GM21825 (cell line): ENCODE data around the gene EIF4B.
"Not testable (repeated sequence)": the region's sequence is repeated elsewhere in the genome, so short reads cannot be mapped to it uniquely, and the experiment has no call there.

Experiments used
- ATAC-seq: cut with Tn5 transposase; IDR thresholded peaks from one replicate; pipeline ENCODE4 v1.9.1; 2021; ENCODE audit warnings: mild to moderate bottlenecking, moderate library complexity; ENCODE audit not compliant: unreplicated experiment

Gene EIF4B

GRCh38 chr12:53005986-53006809, at the start of gene EIF4B:
Gene EIF4B, plus strand, starts transcription at chr12:53006456. Its CDS starts 28 bp downstream, at chr12:53006484.
- ATAC-seq = peak; percentile 87

DNA sequence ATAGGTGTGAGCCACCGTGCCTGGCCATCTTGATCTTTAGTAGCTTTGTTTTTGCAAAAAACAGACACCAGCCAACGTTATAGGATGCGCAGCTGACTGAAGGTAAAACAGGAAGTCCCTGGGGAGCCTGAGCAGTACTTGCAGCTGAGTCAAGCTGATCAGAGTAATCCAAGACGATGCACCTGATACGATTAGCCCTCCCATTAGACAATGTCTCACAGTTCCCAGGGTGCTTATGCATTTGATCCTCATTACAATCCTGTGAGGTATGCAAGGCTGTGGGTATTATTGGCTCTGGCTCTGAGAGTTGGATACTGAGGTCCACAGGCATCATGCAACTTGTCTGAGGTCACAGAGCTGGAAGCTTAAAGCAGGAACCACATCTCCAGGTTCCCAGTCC, 49.3 kb upstream of the EIF4B start:
- ATAC-seq = no peak

- no peak for ATAC-seq
Measured at GRCh38 chr12:52964556-52965336, 41.5 kb upstream of the EIF4B start.

DNA sequence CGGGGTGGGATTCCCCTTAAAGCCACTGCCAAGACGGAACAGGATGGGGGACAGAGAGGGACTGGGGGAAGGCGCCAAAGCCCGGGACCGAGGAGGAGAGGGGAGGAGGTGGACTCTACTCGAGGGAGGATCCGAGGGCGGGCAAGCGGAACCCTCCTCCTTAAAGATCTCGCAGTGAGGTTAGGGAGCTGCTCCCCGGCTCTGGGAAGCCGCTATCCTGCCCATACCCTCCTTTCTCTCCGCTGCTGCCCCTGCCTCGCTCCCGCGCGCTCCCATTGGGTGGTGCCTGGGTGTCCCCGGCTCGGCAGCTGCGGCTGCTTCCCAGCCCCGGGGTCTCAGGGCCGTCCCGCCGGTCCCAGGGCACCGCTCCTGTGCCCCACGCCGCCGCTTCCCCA, 40.9 kb upstream of the EIF4B start:
- ATAC-seq = no peak

DNA sequence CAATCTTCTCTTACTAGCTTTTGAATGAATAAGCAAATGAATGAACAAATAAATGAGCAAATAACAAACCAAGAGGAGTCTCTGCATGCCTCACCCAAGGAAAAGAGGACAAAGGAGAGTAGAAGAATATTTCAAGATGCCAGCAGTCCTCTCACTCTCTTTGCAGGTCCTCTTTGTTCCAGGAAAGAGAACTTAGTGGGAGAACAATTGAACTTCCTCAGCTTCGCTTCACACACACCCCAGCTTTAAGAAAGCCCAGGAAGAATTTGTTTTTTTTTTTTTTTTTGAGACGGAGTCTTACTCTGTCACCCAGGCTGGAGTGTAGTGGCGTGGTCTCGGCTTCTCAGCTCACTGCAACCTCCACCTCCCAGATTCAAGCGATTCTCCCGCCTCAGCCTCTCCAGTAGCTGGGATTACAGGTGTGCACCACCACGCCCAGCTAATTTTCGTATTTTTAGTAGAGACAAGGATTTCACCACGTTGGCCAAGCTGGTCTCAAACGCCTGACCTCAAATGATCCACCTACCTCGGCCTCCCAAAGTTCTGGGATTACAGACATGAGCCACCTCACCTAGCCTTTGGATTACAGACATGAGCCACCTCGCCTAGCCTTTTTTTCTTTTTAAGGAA, 37.0 kb upstream of the EIF4B start:
- no peak for ATAC-seq

- no peak for ATAC-seq
Measured at GRCh38 chr12:52969828-52970569, 36.3 kb upstream of the EIF4B start.

DNA sequence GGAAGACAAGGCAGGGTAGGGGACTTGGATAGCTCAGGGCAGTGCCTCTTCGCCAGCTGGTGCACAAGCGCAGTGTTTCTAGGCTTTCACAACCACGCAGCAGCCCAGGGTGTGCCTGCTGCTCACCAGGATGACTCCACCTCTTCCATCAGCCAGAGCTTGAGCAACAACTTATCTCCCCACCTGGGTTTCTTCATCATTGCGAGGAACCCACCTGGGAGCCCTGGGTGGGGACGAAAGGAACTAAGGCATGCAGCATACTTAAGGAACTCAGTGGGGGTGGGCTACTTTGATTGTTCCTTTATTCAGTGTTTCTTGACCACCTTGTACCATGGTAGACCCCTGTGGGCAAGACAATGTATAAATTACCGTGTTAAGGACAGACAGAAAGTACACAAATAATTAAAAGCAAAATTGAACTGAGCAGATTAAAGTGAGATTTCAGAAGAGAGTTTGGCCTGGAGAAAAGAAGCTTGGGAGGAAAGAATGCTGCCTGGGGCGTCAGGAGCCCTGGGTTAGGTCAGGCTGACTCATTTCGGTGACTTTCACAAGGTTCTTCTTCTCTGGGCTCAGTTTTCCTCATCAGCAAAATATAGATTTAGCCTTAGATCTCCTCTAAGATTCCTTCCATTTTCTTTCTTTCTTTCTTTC, 34.5 kb upstream of the EIF4B start:
- ATAC-seq = no peak

- ATAC-seq = no peak
Measured at GRCh38 chr12:52975204-52975603, 31.1 kb upstream of the EIF4B start.

DNA sequence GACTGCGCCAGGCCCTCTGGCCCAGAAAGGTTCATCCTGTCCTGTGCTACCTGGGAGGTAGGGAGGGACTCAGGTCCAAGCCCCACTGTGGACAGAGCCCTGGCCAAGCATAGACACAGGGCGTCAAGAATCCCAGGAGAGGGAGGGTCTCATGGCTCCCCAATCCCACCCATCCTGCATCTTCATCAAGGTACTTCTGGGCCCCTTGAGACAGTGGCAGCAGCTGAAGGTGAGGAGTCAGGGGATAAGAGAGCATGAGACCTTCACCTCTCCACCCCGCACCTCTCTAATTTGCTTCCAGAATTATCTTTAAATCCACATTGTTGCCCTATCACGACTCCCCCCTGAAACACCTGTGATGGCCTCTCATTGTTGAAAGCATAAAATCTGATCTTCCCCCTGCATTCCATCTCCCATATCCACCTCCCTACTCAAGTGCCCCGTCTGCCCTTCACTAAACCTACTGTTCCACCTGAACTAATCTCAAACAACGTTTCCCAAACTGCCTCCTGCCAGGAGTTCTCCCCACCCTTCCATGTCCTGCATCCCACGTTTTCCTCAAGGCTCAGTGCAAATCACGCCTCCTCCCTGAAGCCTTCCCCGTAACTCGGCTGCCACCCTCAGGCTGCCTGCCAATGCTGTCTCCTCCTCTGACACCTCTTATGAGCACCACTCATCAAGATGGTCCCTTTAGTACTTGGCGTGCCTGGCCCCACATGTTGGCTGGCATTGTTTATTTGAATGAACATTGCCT, 30.3 kb upstream of the EIF4B start:
- ATAC-seq = no peak

DNA sequence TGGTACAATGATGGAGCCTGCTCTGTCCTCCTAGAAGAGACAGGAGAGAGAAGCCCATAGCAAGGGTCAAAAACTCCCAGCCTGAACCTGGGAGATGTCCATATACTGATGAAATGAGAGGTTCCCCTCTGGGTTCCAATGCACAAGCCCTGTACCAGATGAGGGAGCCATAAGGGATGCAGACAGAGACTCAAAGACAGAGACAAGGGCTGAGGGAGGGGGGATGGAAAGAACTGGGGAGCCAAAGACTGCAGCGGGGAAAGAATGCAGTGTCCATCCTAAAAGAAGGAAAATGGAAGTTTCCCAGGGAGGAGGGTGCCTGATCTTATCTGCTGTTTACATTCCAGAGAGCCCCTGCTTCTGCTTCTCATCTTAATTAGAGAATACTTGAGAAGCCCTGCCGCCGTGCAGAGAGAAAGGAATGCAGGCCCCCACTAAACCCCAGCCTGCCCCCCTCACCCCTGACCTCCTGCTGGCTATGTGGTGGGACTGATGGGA, 29.6 kb upstream of the EIF4B start:
- ATAC-seq = no peak

DNA sequence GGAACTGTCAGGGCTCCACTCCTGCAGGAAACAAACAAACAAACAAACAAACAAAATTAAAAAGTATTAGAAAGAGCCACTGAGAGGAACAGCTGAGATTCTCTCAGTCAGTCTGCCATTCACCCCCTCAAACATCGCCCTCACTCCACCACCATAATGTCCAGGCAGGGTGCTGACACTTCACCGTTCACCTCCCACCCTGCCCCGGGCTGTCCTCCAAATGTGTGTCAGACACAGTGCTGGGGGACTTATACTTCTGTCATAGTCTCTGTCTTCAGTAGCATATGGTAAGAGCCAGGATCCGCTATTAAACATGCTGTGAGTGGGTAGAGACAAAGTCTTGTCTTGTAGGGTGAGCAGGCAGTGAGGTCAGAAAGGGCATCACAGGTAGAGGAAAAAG, 29.1 kb upstream of the EIF4B start:
- ATAC-seq = no peak

- ATAC-seq = no peak
Measured at GRCh38 chr12:52980096-52980649, 26.1 kb upstream of the EIF4B start.

DNA sequence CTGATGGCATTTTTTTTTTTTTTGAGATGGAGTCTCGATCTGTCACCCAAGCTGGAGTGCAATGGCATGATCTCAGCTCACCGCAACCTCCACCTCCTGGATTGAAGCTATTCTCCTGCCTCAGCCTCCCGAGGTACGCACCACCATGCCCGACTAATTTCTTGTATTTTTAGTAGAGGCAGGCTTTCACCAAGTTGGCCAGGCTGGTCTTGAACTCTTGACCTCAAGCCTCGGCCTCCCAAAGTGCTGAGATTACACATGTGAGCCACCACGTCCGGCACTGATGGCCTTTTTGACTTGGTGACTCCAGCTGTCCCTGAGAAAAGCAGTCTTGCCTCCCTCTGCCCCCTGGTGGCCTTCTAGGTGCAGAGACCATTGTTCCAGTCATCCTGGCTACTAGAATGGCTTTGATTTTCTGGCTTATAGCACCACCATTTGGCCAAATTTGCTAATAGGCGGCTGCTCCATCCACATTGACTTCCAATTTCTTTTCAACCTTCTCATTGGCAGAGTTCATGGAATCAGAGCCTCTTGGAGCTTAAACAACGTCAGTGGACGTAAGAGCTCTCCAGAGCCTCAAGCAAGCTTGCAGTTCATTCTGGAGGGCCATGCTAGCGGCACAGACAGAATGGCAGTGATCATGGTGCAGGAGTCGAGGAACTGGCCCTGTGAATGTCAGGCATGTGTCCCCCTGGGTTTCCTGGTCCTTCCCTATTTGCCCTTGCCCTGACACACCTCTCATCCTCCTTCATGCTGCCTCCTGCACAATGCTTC, 25.4 kb upstream of the EIF4B start:
- ATAC-seq = peak; percentile 65

DNA sequence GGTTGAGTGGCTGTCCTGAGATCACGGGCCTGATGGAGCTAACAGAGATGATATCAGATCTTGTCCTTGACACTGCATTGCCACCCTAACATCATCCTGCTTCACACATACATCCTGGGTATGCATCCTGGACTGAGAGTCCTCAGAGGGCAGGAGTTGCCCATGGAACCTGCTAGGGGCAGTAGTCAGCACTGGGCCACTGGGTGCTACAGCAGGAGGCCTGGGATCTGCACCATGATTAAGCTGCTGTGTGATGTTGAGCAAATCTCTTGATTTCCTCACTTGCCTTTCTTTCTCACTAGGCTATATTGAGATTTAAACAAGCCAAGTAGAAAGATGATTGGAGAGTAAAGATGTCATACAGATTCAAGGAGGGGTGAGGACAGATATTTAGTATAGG, 22.1 kb upstream of the EIF4B start:
- no peak for ATAC-seq

DNA sequence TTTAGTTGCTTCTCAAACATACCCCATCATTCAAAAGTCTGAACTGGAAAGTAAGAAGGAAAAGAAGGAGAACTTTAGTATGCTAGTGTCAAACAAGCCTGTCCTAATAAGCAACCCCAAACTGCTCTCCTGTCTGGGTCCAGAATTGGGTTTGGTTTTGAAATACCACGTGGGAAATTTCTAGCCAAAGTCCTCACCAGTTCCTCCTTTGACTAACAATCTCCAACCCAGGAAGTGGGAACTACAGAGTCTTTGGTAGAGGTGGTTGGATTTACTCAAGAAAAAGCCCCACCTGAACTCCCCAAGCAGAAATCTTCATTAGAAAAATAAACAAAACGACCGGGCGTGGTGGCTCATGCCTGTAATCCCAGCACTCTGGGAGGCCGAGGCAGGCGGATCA, 17.4 kb upstream of the EIF4B start:
- no peak for ATAC-seq

DNA sequence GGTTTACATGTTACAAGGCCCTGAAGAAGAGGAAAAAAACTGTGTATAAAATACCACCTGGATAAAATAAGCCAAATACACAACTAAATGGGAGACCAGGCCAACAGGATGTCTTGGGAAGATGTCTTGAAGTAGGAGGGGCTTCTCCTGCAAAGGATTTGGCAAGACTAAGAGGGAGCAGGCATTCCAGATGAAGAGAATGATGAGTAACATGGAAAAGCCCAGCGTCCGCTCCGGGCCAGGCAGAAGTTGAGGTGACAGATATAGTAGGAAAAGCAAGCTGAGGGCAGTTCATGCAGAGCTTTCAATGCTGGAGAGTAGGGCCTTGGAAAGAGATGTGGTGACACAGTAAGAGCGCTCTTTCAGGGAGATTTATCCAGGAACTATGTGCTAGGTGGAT, 16.1 kb upstream of the EIF4B start:
- no peak for ATAC-seq

- not testable (repeated sequence) for ATAC-seq
Measured at GRCh38 chr12:52992240-52992639, 14.0 kb upstream of the EIF4B start.

DNA sequence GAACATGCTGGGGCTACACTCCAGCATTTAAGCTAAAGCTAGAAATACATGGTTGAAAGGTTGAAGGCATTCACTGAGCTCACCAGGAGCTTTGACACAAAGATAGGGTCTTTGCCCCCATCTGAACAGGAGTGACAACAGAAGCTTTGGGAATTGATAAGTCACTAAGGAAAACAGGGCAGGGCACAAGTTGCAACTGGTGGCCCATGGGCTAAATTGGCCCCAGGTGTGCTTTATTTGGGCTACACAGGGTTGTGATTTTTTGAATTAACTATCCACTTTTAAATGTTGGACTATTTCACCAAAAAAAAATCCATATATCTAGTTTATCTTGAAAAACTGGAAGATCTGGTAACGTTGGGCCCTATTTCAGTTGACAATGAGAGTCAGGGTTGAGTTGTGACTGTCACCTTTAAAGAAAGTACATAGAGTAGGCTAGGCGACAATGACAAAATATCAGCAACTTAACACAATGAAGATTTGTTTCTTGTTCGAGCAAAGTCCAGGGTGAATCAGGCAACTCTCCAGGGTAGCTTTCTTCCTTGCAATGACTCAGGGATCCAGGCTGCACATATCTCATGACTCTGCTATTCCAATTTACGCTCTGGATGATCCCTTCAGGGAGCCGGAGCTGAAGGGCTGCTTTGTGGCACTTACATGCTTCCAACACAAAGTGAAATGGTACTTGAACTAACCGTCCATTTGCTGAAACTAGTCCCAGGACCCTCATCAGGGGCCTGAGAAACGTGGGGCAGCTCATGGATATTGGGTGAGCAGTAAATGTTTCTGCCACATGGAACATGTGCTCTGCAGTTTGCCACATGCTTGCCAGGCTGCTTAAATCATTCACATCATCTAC, 13.3 kb upstream of the EIF4B start:
- ATAC-seq = no peak
